DND-41 (cell line): Measurements from ENCODE around the gene ATP6V1G1.

Source experiments
- ATAC-seq: fragments of 200-7000 bp; cut with Tn5 transposase; 3 replicates; pipeline ENCODE4 v1.9.1; 2021; ENCODE audit warnings: low read depth; ENCODE audit not compliant: insufficient read depth
- DNase-seq: peaks from one replicate; pipeline ENCODE4 v3.0.0-alpha.2; 2020
- H2AFZ ChIP-seq: 2 replicates; pipeline ENCODE4 v1.6.0; 2012; ENCODE audit warnings: low read depth, low read length
- H3K27ac ChIP-seq: 2 replicates; pipeline ENCODE4 v1.5.1; 2012; ENCODE audit warnings: low read length, inconsistent platforms
- H3K27me3 ChIP-seq: fragments of 200-600 bp; sonication (generic); 2 replicates; pipeline ENCODE4 v1.6.0; 2012; ENCODE audit warnings: low read length, mild to moderate bottlenecking, inconsistent platforms; ENCODE audit not compliant: insufficient read depth, poor library complexity
- H3K36me3 ChIP-seq: 2 replicates; pipeline ENCODE4 v1.5.1; 2012; ENCODE audit warnings: low read length, inconsistent platforms; ENCODE audit not compliant: insufficient read depth
- H3K4me1 ChIP-seq: 2 replicates; pipeline ENCODE4 v1.5.1; 2012; ENCODE audit warnings: mild to moderate bottlenecking, low read length; ENCODE audit not compliant: insufficient read depth
- H3K4me2 ChIP-seq: 2 replicates; pipeline ENCODE4 v1.6.0; 2012; ENCODE audit warnings: mild to moderate bottlenecking, moderate library complexity, low read length, inconsistent platforms; ENCODE audit not compliant: insufficient read depth
- H3K4me3 ChIP-seq, 2 experiments: fragments of 200-600 bp in 1 of 2; shearing (Covaris generic) in 1 of 2; 2 replicates each; pipeline ENCODE4 v1.5.1; 2012 to 2016; ENCODE audit warnings: inconsistent platforms in 2 of 2, low read length in 2 of 2, mild to moderate bottlenecking in 2 of 2, low read depth in 1 of 2, moderate library complexity in 1 of 2
- H3K79me2 ChIP-seq: 2 replicates; pipeline ENCODE4 v1.6.0; 2012; ENCODE audit warnings: low read length, inconsistent platforms; ENCODE audit not compliant: insufficient read depth
- H3K9ac ChIP-seq: 2 replicates; pipeline ENCODE4 v1.6.0; 2012; ENCODE audit warnings: low read depth, mild to moderate bottlenecking, inconsistent platforms, low read length, moderate library complexity
- H3K9me3 ChIP-seq: 2 replicates; pipeline ENCODE4 v1.5.1; 2012; ENCODE audit warnings: low read length, moderate library complexity, mild to moderate bottlenecking, inconsistent platforms; ENCODE audit not compliant: insufficient read depth, severe bottlenecking
- H4K20me1 ChIP-seq: 2 replicates; pipeline ENCODE4 v1.6.0; 2012; ENCODE audit warnings: low read length; ENCODE audit not compliant: insufficient read depth
- CTCF ChIP-seq: IDR thresholded peaks from 2 replicates; pipeline ENCODE4 v1.5.1; 2012; ENCODE audit warnings: borderline replicate concordance, low read length, moderate library complexity, mild to moderate bottlenecking; ENCODE audit not compliant: poor library complexity, severe bottlenecking; ENCODE audit errors: extremely low read depth
- EZH2 ChIP-seq: IDR thresholded peaks from 3 replicates; pipeline ENCODE4 v1.6.1; 2012; ENCODE audit warnings: borderline replicate concordance, low read depth, mild to moderate bottlenecking, moderate library complexity, low read length, inconsistent platforms; ENCODE audit not compliant: severe bottlenecking

ATP6V1G1 gene

GRCh38 chr9:114606597-114607207 lies 19.1 kb downstream of the ATP6V1G1 start:
- H3K4me3 ChIP-seq = no peak overlapping the region
- no peaks in the 10 kb centered on the region for H3K27me3 ChIP-seq
- no peak overlapping the region for H3K9ac ChIP-seq
- DNase-seq (no peak), ATAC-seq (no peak)
- peaks cover 14% of the 10 kb centered on the region for H3K79me2 ChIP-seq
- H3K27ac ChIP-seq = no peak overlapping the region
- H3K4me2 ChIP-seq = no peak overlapping the region
- no peaks in the 10 kb centered on the region for H3K9me3 ChIP-seq
- TF ChIP-seq EZH2 (no peak), CTCF (no peak)
- no peaks in the 10 kb centered on the region for H4K20me1 ChIP-seq
- no peaks in the 10 kb centered on the region for H3K36me3 ChIP-seq
- H3K4me1 ChIP-seq = peaks cover 14% of the 10 kb centered on the region
- no peak overlapping the region for H2AFZ ChIP-seq

- Histone ChIP-seq H3K79me2 (peaks cover 26% of the 10 kb centered on the region), H4K20me1 (no peaks in the 10 kb centered on the region), H3K4me1 (peaks cover 23% of the 10 kb centered on the region), H3K4me3 (no peak overlapping the region), H3K9me3 (no peaks in the 10 kb centered on the region), H3K9ac (no peak overlapping the region), H3K27ac (no peak overlapping the region), H3K4me2 (no peak overlapping the region), H3K36me3 (no peaks in the 10 kb centered on the region), H2AFZ (no peak overlapping the region), H3K27me3 (no peaks in the 10 kb centered on the region)
- DNase-seq (no peak), ATAC-seq (no peak)
- TF ChIP-seq CTCF (no peak), EZH2 (no peak)
Observed at GRCh38 chr9:114607671-114608524, 20.3 kb downstream of the ATP6V1G1 start.

- no peak overlapping the region for H3K4me3 ChIP-seq
- H3K4me2 ChIP-seq = no peak overlapping the region
- no peak for DNase-seq
- H3K79me2 ChIP-seq = peaks cover 32% of the 10 kb centered on the region
- TF ChIP-seq CTCF (no peak), EZH2 (no peak)
- H4K20me1 ChIP-seq = no peaks in the 10 kb centered on the region
- no peak overlapping the region for H3K27ac ChIP-seq
- H3K4me1 ChIP-seq = peaks cover 28% of the 10 kb centered on the region
- no peak overlapping the region for H2AFZ ChIP-seq
- no peaks in the 10 kb centered on the region for H3K27me3 ChIP-seq
- no peaks in the 10 kb centered on the region for H3K36me3 ChIP-seq
- ATAC-seq = no peak
- H3K9me3 ChIP-seq = no peaks in the 10 kb centered on the region
- H3K9ac ChIP-seq = no peak overlapping the region
Observed at GRCh38 chr9:114608525-114608796, 20.9 kb downstream of the ATP6V1G1 start.
